ENCODE results near the gene ACYP2.

ACYP2 gene

GRCh38 chr2:54329482-54330161 lies 214.2 kb downstream of the ACYP2 start:
- Histone ChIP-seq H3K79me2 (ENCODE audit: insufficient read depth, low read length) (no peaks in the 10 kb centered on the region), H3K4me2 (ENCODE audit: insufficient read depth, low read length) (peak overlapping the region; percentile 77), H3K27me3 (ENCODE audit: insufficient read depth, low read length, poor library complexity) (no peaks in the 10 kb centered on the region), H3K4me1 (ENCODE audit: insufficient read depth, low read length) (peaks cover 20% of the 10 kb centered on the region), H3K27ac (ENCODE audit: low read length) (peak overlapping the region; percentile 64; the same call in 1 of the 2 replicates), H3K36me3 (ENCODE audit: insufficient read depth, low read length) (no peaks in the 10 kb centered on the region), H3K9me3 (ENCODE audit: insufficient read depth, low read length, severe bottlenecking) (peaks cover 3% of the 10 kb centered on the region), H3K4me3 (ENCODE audit: low read depth in 1 of 2, low read length in 2 of 2) (peak overlapping the region in 1 of 2 experiments; percentile 63; a peak in 2 of 4 replicates), H2AFZ (ENCODE audit: low read depth, low read length) (peak overlapping the region; percentile 85), H4K20me1 (ENCODE audit: insufficient read depth, low read length) (no peaks in the 10 kb centered on the region), H3K9ac (ENCODE audit: low read depth, low read length) (peak overlapping the region; percentile 59)
- TF ChIP-seq EZH2 (IDR thresholded peaks at IDR 0.05; ENCODE audit: borderline replicate concordance, low read depth, low read length, severe bottlenecking), result no peak
- TF ChIP-seq CTCF (IDR thresholded peaks at IDR 0.05; ENCODE audit: borderline replicate concordance, extremely low read depth, low read length, poor library complexity, severe bottlenecking), result no peak
- ATAC-seq (ENCODE audit: insufficient read depth, low read depth) (no peak), DNase-seq (no peak)

- Histone ChIP-seq H3K9ac (ENCODE audit: low read depth, low read length) (peak overlapping the region; percentile 59), H3K4me2 (ENCODE audit: insufficient read depth, low read length) (peak overlapping the region; percentile 77), H3K4me3 (ENCODE audit: low read depth in 1 of 2, low read length in 2 of 2) (peak overlapping the region; percentile 21 to 63; a peak in 3 of 4 replicates), H3K27ac (ENCODE audit: low read length) (peak overlapping the region; percentile 64), H3K79me2 (ENCODE audit: insufficient read depth, low read length) (no peaks in the 10 kb centered on the region), H3K4me1 (ENCODE audit: insufficient read depth, low read length) (peaks cover 20% of the 10 kb centered on the region), H3K27me3 (ENCODE audit: insufficient read depth, low read length, poor library complexity) (no peaks in the 10 kb centered on the region), H2AFZ (ENCODE audit: low read depth, low read length) (peak overlapping the region; percentile 85), H3K36me3 (ENCODE audit: insufficient read depth, low read length) (no peaks in the 10 kb centered on the region), H4K20me1 (ENCODE audit: insufficient read depth, low read length) (no peaks in the 10 kb centered on the region), H3K9me3 (ENCODE audit: insufficient read depth, low read length, severe bottlenecking) (no peaks in the 10 kb centered on the region)
- DNase-seq, result peak; percentile 95
- peak; percentile 98 for ATAC-seq (ENCODE audit: insufficient read depth, low read depth)
- TF ChIP-seq EZH2 (IDR thresholded peaks at IDR 0.05; ENCODE audit: borderline replicate concordance, low read depth, low read length, severe bottlenecking) (no peak), CTCF (IDR thresholded peaks at IDR 0.05; ENCODE audit: borderline replicate concordance, extremely low read depth, low read length, poor library complexity, severe bottlenecking) (no peak)
Measured at GRCh38 chr2:54330162-54330925, 214.9 kb downstream of the ACYP2 start.

GRCh38 chr2:54330926-54331835 lies 215.8 kb downstream of the ACYP2 start:
- DNase-seq, result no peak
- H2AFZ ChIP-seq (ENCODE audit: low read depth, low read length), result peak overlapping the region; percentile 85
- no peaks in the 10 kb centered on the region for H3K27me3 ChIP-seq (ENCODE audit: insufficient read depth, low read length, poor library complexity)
- peak overlapping the region; percentile 77 for H3K4me2 ChIP-seq (ENCODE audit: insufficient read depth, low read length)
- no peaks in the 10 kb centered on the region for H4K20me1 ChIP-seq (ENCODE audit: insufficient read depth, low read length)
- no peaks in the 10 kb centered on the region for H3K9me3 ChIP-seq (ENCODE audit: insufficient read depth, low read length, severe bottlenecking)
- peak overlapping the region; percentile 59 for H3K9ac ChIP-seq (ENCODE audit: low read depth, low read length)
- H3K4me1 ChIP-seq (ENCODE audit: insufficient read depth, low read length), result peaks cover 20% of the 10 kb centered on the region
- ATAC-seq (ENCODE audit: insufficient read depth, low read depth), result peak; percentile 32
- H3K36me3 ChIP-seq (ENCODE audit: insufficient read depth, low read length), result no peaks in the 10 kb centered on the region
- no peaks in the 10 kb centered on the region for H3K79me2 ChIP-seq (ENCODE audit: insufficient read depth, low read length)
- H3K4me3 ChIP-seq (ENCODE audit: low read depth in 1 of 2, low read length in 2 of 2), result peak overlapping the region; percentile 15 to 63; a peak in 3 of 4 replicates
- TF ChIP-seq EZH2 (IDR thresholded peaks at IDR 0.05; ENCODE audit: borderline replicate concordance, low read depth, low read length, severe bottlenecking), result no peak
- no peak for TF ChIP-seq CTCF (IDR thresholded peaks at IDR 0.05; ENCODE audit: borderline replicate concordance, extremely low read depth, low read length, poor library complexity, severe bottlenecking)
- H3K27ac ChIP-seq (ENCODE audit: low read length), result peak overlapping the region; percentile 39; the same call in 1 of the 2 replicates

All from DND-41 (cell line).